Stimulated activated memory B cell treated with anti-CD40 and anti-IgM and Interleukin-4, amounts not matched to agents 10 μg/mL and 1 μg/mL and 100 μg/mL, for 72 hours (primary cell): Measurements from ENCODE around the gene METTL21A.

ENCODE experiments used
- ATAC-seq: fragments of 150-1000 bp; cut with Tn5 transposase; 2 replicates; pipeline ENCODE4 v1.10.0; 2021
- H3K27ac Mint-ChIP-seq: one replicate; pipeline ENCODE4 v1.8.0; 2022; ENCODE audit warnings: mild to moderate bottlenecking, mixed read lengths
- H3K27me3 Mint-ChIP-seq: one replicate; pipeline ENCODE4 v1.8.0; 2022; ENCODE audit warnings: mixed read lengths
- H3K36me3 Mint-ChIP-seq: one replicate; pipeline ENCODE4 v1.8.0; 2022; ENCODE audit warnings: mixed read lengths
- H3K4me1 Mint-ChIP-seq: one replicate; pipeline ENCODE4 v1.8.0; 2022; ENCODE audit warnings: mixed read lengths
- H3K4me3 Mint-ChIP-seq: one replicate; pipeline ENCODE4 v1.8.0; 2022; ENCODE audit warnings: mild to moderate bottlenecking, moderate library complexity, mixed read lengths
- H3K9me3 Mint-ChIP-seq: one replicate; pipeline ENCODE4 v1.8.0; 2022; ENCODE audit warnings: mixed read lengths

The METTL21A gene

GRCh38 chr2:207635468-207636200 is 10.4 kb upstream of the METTL21A start:
- no peak for ATAC-seq
- H3K9me3 Mint-ChIP-seq = no peaks in the 10 kb centered on the region
- no peaks in the 10 kb centered on the region for H3K36me3 Mint-ChIP-seq
- peak overlapping the region; percentile 29 for H3K27ac Mint-ChIP-seq
- no peak overlapping the region for H3K4me3 Mint-ChIP-seq
- no peaks in the 10 kb centered on the region for H3K27me3 Mint-ChIP-seq
- H3K4me1 Mint-ChIP-seq = peaks cover 18% of the 10 kb centered on the region

- Mint-ChIP-seq H3K9me3 (no peaks in the 10 kb centered on the region), H3K4me1 (peaks cover 27% of the 10 kb centered on the region), H3K27me3 (no peaks in the 10 kb centered on the region), H3K36me3 (no peaks in the 10 kb centered on the region), H3K27ac (peak overlapping the region; percentile 42), H3K4me3 (no peak overlapping the region)
- ATAC-seq = no peak
Observed at GRCh38 chr2:207633686-207634085, 8.5 kb upstream of the METTL21A start.

- no peaks in the 10 kb centered on the region for H3K9me3 Mint-ChIP-seq
- H3K27me3 Mint-ChIP-seq = no peaks in the 10 kb centered on the region
- H3K4me3 Mint-ChIP-seq = no peak overlapping the region
- H3K27ac Mint-ChIP-seq = peak overlapping the region; percentile 42
- ATAC-seq = peak; percentile 81
- H3K36me3 Mint-ChIP-seq = no peaks in the 10 kb centered on the region
- H3K4me1 Mint-ChIP-seq = peaks cover 29% of the 10 kb centered on the region
Observed at GRCh38 chr2:207632575-207633493, 7.6 kb upstream of the METTL21A start.

GRCh38 chr2:207630491-207630890 is 5.3 kb upstream of the METTL21A start:
- Mint-ChIP-seq H3K36me3 (no peaks in the 10 kb centered on the region), H3K9me3 (no peaks in the 10 kb centered on the region), H3K4me1 (peaks cover 37% of the 10 kb centered on the region), H3K27me3 (no peaks in the 10 kb centered on the region), H3K4me3 (no peak overlapping the region), H3K27ac (peak overlapping the region; percentile 42)
- ATAC-seq = no peak

- Mint-ChIP-seq H3K27ac (peak overlapping the region; percentile 42), H3K4me1 (peaks cover 35% of the 10 kb centered on the region), H3K9me3 (no peaks in the 10 kb centered on the region), H3K27me3 (no peaks in the 10 kb centered on the region), H3K36me3 (no peaks in the 10 kb centered on the region), H3K4me3 (no peak overlapping the region)
- ATAC-seq = no peak
Observed at GRCh38 chr2:207629553-207629952, 4.4 kb upstream of the METTL21A start.

GRCh38 chr2:207624185-207625013 is 795 bp downstream of the METTL21A start:
- peaks cover 21% of the 10 kb centered on the region for H3K36me3 Mint-ChIP-seq
- no peaks in the 10 kb centered on the region for H3K27me3 Mint-ChIP-seq
- peaks cover 61% of the 10 kb centered on the region for H3K4me1 Mint-ChIP-seq
- H3K27ac Mint-ChIP-seq = peak overlapping the region; percentile 97
- H3K9me3 Mint-ChIP-seq = no peaks in the 10 kb centered on the region
- ATAC-seq = peak; percentile 65
- peak overlapping the region; percentile 89 for H3K4me3 Mint-ChIP-seq

GRCh38 chr2:207621501-207622039 is 3.6 kb downstream of the METTL21A start:
- Mint-ChIP-seq H3K36me3 (peaks cover 41% of the 10 kb centered on the region), H3K9me3 (no peaks in the 10 kb centered on the region), H3K27ac (peak overlapping the region; percentile 72), H3K4me1 (peaks cover 71% of the 10 kb centered on the region), H3K27me3 (no peaks in the 10 kb centered on the region), H3K4me3 (peak overlapping the region; percentile 44)
- ATAC-seq = no peak

GRCh38 chr2:207619764-207620203 is 5.4 kb downstream of the METTL21A start:
- H3K27ac Mint-ChIP-seq = peak overlapping the region; percentile 79
- H3K4me3 Mint-ChIP-seq = peak overlapping the region; percentile 32
- H3K27me3 Mint-ChIP-seq = no peaks in the 10 kb centered on the region
- H3K4me1 Mint-ChIP-seq = peaks cover 64% of the 10 kb centered on the region
- H3K9me3 Mint-ChIP-seq = no peaks in the 10 kb centered on the region
- ATAC-seq = peak; percentile 75
- H3K36me3 Mint-ChIP-seq = peaks cover 52% of the 10 kb centered on the region

GRCh38 chr2:207617011-207617671 is 8.1 kb downstream of the METTL21A start:
- H3K4me3 Mint-ChIP-seq = no peak overlapping the region
- peak overlapping the region; percentile 45 for H3K27ac Mint-ChIP-seq
- no peak for ATAC-seq
- H3K27me3 Mint-ChIP-seq = no peaks in the 10 kb centered on the region
- H3K36me3 Mint-ChIP-seq = peaks cover 60% of the 10 kb centered on the region
- peaks cover 47% of the 10 kb centered on the region for H3K4me1 Mint-ChIP-seq
- H3K9me3 Mint-ChIP-seq = no peaks in the 10 kb centered on the region

GRCh38 chr2:207616185-207616584 is 9.0 kb downstream of the METTL21A start:
- peaks cover 53% of the 10 kb centered on the region for H3K36me3 Mint-ChIP-seq
- H3K4me1 Mint-ChIP-seq = peaks cover 38% of the 10 kb centered on the region
- no peak overlapping the region for H3K4me3 Mint-ChIP-seq
- no peaks in the 10 kb centered on the region for H3K27me3 Mint-ChIP-seq
- no peak for ATAC-seq
- no peak overlapping the region for H3K27ac Mint-ChIP-seq
- no peaks in the 10 kb centered on the region for H3K9me3 Mint-ChIP-seq

- no peak for ATAC-seq
- Mint-ChIP-seq H3K36me3 (peaks cover 47% of the 10 kb centered on the region), H3K9me3 (no peaks in the 10 kb centered on the region), H3K4me1 (peaks cover 25% of the 10 kb centered on the region), H3K27ac (no peak overlapping the region), H3K27me3 (no peaks in the 10 kb centered on the region), H3K4me3 (no peak overlapping the region)
Observed at GRCh38 chr2:207614824-207615223, 10.4 kb downstream of the METTL21A start.

- no peak for ATAC-seq
- peaks cover 10% of the 10 kb centered on the region for H3K4me1 Mint-ChIP-seq
- H3K27me3 Mint-ChIP-seq = no peaks in the 10 kb centered on the region
- H3K27ac Mint-ChIP-seq = no peak overlapping the region
- H3K4me3 Mint-ChIP-seq = no peak overlapping the region
- peaks cover 55% of the 10 kb centered on the region for H3K36me3 Mint-ChIP-seq
- no peaks in the 10 kb centered on the region for H3K9me3 Mint-ChIP-seq
Observed at GRCh38 chr2:207612714-207613113, 12.5 kb downstream of the METTL21A start.

- peaks cover 3% of the 10 kb centered on the region for H3K9me3 Mint-ChIP-seq
- H3K4me3 Mint-ChIP-seq = no peak overlapping the region
- ATAC-seq = no peak
- H3K4me1 Mint-ChIP-seq = peaks cover 24% of the 10 kb centered on the region
- no peaks in the 10 kb centered on the region for H3K27me3 Mint-ChIP-seq
- no peak overlapping the region for H3K27ac Mint-ChIP-seq
- H3K36me3 Mint-ChIP-seq = peaks cover 53% of the 10 kb centered on the region
Observed at GRCh38 chr2:207606829-207607228, 18.4 kb downstream of the METTL21A start.

- Mint-ChIP-seq H3K27ac (peak overlapping the region; percentile 66), H3K9me3 (peaks cover 3% of the 10 kb centered on the region), H3K36me3 (peaks cover 57% of the 10 kb centered on the region), H3K4me1 (peaks cover 28% of the 10 kb centered on the region), H3K27me3 (no peaks in the 10 kb centered on the region), H3K4me3 (no peak overlapping the region)
- no peak for ATAC-seq
Observed at GRCh38 chr2:207606399-207606798, 18.8 kb downstream of the METTL21A start.
